Measurements from ENCODE around the gene RASGRP1. TPM values are rescaled to one million over a fixed set of nuclear protein-coding genes. Genes with fewer than 3 reads are reported as not detected.

The RASGRP1 gene
- total RNA-seq, 1 donor from 2014 or later, result 3.5 TPM

GRCh38 chr15:38533926-38534325 is 30.7 kb downstream of the RASGRP1 start:
- no peak for DNase-seq (ENCODE audit: low read depth)
- no peak for TF ChIP-seq CTCF (conservative IDR thresholded peaks at IDR 0.05; ENCODE audit: low read depth, low read length)
- no peak overlapping the region for H3K4me3 ChIP-seq (ENCODE audit: low read depth, low read length)

GRCh38 chr15:38533416-38533915 is 31.1 kb downstream of the RASGRP1 start:
- H3K4me3 ChIP-seq (ENCODE audit: low read depth, low read length), result no peak overlapping the region
- no peak for TF ChIP-seq CTCF (conservative IDR thresholded peaks at IDR 0.05; ENCODE audit: low read depth, low read length)
- DNase-seq (ENCODE audit: low read depth), result no peak

- no peak for DNase-seq (ENCODE audit: low read depth)
- no peak for TF ChIP-seq CTCF (conservative IDR thresholded peaks at IDR 0.05; ENCODE audit: low read depth, low read length)
- H3K4me3 ChIP-seq (ENCODE audit: low read depth, low read length), result no peak overlapping the region
Measured at GRCh38 chr15:38532728-38533127, 31.9 kb downstream of the RASGRP1 start.

GRCh38 chr15:38531509-38531908 is 33.1 kb downstream of the RASGRP1 start:
- peak; percentile 86 for DNase-seq (ENCODE audit: low read depth)
- TF ChIP-seq CTCF (conservative IDR thresholded peaks at IDR 0.05; ENCODE audit: low read depth, low read length), result no peak

GRCh38 chr15:38530113-38530512 is 34.5 kb downstream of the RASGRP1 start:
- DNase-seq (ENCODE audit: low read depth), result peak; percentile 85
- H3K4me3 ChIP-seq (ENCODE audit: low read depth, low read length), result no peak overlapping the region
- no peak for TF ChIP-seq CTCF (conservative IDR thresholded peaks at IDR 0.05; ENCODE audit: low read depth, low read length)

More at GRCh38 chr15:38531509-38531908, 33.1 kb downstream of the RASGRP1 start:
- no peak overlapping the region for H3K4me3 ChIP-seq (ENCODE audit: low read depth, low read length)

GRCh38 chr15:38528294-38528693 is 36.3 kb downstream of the RASGRP1 start:
- H3K4me3 ChIP-seq (ENCODE audit: low read depth, low read length), result no peak overlapping the region
- no peak for DNase-seq (ENCODE audit: low read depth)
- no peak for TF ChIP-seq CTCF (conservative IDR thresholded peaks at IDR 0.05; ENCODE audit: low read depth, low read length)

- H3K4me3 ChIP-seq (ENCODE audit: low read depth, low read length), result no peak overlapping the region
- no peak for DNase-seq (ENCODE audit: low read depth)
- TF ChIP-seq CTCF (conservative IDR thresholded peaks at IDR 0.05; ENCODE audit: low read depth, low read length), result no peak
Measured at GRCh38 chr15:38526158-38526557, 38.5 kb downstream of the RASGRP1 start.

All from epithelial cell of proximal tubule (primary cell).